GM21717 (cell line): ENCODE results near the gene CD14.
A peak's percentile ranks its signal among the peaks of the same experiment; 100 is the strongest.
"Not testable (repeated sequence)": the region's sequence is repeated elsewhere in the genome, so short reads cannot be mapped to it uniquely, and the experiment has no call there.

Source experiments
- ATAC-seq: cut with Tn5 transposase; IDR thresholded peaks from one replicate; pipeline ENCODE4 v1.9.1; 2021; ENCODE audit warnings: mild to moderate bottlenecking, moderate library complexity; ENCODE audit not compliant: unreplicated experiment

The CD14 gene

DNA sequence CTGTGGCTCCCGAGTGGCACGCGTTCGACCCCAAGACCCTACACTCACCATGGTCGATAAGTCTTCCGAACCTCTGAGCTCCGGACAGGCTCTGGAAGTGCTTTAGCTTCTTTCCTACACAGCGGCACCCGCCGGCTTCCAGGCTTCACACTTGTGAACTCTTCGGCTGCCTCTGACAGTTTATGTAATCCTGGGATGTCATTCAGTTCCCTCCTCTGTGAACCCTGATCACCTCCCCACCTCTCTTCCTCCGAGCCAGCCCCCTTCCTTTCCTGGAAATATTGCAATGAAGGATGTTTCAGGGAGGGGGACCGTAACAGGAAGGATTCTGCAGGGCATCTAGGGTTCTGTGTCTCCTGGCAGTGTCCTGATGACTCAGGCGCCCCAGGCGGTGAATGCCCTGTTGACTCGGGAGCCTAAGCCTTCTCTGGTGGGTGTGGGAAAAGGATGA is at the start of gene CD14:
TSS of gene CD14 (minus strand) at position 155 of the 451 bp plus-strand sequence. CDS start at position 51, 104 bp downstream.
- ATAC-seq: no peak

DNA sequence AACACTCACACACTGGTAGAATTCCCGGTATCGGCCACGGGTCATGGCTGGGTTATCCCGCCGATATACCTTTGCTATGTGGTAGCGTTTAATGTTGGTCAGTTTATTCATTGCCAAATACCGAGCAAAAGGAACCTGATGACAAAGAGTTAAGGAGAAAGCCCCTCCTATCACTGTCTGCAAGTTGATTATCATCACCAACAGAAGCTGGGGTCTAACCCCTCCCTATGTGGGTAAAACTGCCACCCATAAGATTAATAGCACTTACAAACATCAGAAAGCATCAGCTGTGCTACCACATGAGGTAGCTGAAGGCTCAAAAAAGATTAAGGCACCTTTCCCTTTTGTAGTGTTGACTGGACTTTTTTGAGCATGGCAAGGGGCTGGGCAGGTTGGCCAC is 46.0 kb upstream of the CD14 start:
- ATAC-seq: no peak

DNA sequence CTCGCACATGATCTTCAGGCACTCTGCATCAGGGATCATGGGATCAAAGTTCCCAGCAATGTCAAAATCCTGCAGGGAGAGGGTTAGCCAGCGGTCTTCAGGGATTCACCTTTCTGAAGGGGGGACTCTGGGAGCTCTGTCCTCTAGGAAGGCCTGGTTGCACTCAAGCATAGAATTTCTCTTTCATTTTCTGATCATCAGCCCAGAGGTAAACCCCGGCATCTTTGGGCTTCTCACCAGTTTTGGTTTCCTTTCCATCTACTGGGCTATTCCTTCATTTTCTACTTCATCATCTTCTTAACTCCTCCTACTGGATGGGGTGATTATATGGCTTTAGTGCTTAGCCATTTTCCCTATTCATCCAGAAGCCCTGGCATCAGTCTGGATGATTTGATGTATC is 45.0 kb upstream of the CD14 start:
- ATAC-seq: peak; percentile 81

DNA sequence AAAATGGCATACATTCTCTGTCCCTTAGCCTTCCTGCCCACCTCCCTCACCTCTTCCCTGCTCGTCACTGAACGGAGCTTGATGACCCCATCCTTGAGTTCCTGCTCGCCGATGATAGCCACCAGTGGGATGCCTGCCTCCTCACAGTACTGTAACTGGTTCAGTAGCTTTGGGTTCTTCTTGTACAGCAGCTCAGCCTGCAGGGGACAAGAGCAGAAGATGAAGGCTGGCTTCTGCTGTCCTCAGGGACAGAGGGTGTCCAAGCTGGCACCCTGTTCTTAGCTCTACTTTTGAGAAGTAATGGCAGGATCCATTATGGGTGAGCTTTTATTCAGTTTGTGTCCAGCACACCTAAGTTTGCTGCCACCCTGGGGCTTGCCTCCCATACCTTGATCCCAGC is 41.7 kb upstream of the CD14 start:
- no peak for ATAC-seq

DNA sequence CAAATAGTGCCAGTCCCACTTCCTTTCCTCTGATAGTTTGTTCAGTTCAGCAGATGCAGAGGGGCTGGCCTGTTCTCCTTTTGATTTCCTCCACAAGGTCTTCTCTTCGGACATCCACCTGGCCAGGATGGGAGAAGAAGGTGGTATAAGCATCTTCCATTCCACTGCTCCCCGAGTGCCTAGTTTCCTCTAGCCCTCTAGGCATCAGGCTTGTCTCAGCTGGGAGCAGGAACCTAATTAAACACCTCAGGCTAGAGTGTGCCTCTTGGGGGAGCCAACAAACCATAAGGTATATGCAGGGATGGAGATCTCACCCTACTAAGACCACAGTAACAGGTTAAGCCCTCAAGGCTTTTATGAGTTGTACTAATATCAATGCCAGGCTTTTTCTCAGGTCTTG is 41.2 kb upstream of the CD14 start:
- no peak for ATAC-seq

DNA sequence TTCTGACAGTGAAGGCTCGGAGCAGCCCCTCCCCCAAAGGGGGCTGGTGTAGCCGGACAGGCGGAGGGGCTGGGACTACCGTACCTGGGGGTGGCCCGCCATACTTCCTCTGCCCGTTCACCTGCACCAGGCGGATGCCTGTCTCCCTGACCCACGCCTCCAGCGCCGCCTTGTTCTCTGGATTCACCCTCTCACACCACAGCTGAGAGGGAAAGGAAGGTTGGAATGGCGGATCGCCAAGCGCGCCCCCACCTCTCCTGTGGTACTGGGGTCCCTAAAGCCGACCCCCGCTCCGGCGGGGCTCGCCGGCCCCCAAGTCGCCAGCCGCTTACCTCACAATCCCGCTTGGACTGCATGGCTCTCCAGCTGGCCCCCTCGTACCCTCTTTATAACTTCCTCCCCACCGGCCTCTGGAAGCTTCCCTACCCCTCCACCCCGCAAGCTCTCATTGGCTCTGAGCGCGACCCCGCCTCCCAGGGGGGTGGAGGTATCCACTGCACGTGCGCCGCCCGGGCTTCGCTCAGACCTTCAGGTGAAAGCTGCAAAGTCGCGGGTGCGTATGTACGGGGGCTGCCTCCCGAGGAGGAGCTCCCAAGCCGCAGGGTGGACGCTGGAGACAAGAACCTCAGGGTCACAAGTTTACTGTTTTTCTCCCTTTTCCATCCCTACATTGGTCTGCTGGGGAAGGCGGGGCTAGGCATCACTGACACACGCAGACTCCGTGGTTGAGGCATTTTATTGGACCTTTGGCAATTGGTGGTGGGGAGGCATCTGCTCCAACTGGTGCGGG is 40.4 kb upstream of the CD14 start, which contains the start of gene DND1:
TSS of gene DND1 (minus strand) at position 390 of the 790 bp plus-strand sequence. CDS start at position 356, 34 bp downstream.
- ATAC-seq: no peak

DNA sequence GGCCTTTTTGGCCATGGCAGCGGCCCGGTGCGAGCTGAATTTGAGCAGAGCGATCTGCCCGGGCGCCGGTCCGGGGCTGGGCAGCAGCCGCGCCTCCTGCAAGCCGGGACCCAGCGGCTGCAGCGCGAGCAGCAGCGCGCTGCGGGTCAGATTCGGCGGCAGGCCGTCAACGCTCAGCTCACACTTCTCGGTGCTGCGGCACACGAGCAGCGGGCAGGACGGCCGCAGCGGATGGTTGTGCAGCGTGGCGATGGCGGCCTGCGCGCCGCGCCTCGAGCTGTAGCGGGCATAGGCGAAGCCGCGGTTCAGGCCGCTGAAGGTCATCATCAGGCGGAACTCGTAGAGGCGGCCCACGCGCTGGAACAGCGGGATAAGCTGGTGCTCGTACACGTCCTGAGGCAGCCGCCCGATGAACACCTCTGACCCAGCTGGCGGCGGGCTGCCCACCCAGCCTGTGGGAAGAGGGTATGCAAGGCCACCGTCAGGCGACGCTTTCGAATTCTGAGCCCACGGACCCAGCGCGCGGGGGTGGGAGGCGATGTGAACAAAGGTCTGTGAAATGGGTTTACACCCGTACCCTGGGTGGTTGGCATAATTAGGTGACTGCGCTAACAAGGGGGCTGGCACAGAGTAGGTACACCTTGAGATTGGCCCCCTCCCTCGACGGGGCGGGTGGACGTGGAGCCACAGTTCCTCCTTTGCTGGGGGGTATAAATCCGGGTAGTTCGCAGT is 39.6 kb upstream of the CD14 start:
- no peak for ATAC-seq

DNA sequence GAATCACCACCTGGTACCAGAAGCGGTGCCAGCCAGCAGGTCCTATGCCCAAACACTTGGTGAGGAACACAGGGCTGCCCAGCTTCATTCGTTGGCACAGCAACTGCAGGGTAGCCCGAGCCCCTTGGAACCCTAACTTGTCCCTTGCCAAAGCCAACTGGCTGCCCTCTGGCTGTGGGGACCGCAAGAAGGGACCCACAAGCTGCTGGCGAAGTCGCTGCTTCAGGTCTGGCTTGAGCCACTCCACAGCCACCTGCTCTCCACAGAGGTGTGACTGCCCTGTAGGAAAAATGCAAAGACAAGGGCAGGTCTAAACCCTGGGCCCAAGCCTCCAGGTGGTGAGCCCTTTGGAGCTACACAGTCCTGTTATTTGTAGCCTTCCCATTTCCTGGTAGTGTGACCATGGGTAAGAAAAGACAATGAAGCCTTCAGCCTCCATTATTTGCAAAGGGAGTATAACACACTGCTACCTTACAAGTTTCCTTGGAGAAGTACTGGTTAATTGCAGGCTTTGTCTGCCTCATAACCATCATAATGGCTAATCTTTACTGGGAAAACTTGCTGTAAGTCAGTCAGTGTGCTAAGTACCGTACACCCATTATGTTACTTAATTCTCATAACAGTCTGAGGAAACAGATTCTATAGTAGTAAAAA is 38.6 kb upstream of the CD14 start:
- ATAC-seq: no peak

DNA sequence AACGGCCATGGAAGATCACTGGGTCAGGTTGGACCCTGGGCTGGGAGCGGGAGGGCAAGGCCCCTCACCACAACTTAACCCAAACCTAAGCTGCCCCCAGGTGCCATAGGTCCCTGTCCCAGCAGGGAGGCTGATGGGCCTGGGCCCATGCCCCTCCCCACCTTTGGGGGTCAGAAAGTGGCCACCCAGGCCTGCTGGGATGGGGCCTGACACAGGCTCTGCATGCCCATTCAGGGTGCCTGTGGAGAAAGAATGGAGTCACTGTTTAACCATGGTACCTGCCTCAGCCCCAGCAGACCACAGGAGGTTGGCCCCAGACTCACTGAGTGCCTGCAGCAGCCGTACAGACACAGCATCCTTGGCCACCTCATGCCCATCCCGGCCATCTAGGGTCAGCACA is 38.1 kb upstream of the CD14 start:
- not testable (repeated sequence) for ATAC-seq

DNA sequence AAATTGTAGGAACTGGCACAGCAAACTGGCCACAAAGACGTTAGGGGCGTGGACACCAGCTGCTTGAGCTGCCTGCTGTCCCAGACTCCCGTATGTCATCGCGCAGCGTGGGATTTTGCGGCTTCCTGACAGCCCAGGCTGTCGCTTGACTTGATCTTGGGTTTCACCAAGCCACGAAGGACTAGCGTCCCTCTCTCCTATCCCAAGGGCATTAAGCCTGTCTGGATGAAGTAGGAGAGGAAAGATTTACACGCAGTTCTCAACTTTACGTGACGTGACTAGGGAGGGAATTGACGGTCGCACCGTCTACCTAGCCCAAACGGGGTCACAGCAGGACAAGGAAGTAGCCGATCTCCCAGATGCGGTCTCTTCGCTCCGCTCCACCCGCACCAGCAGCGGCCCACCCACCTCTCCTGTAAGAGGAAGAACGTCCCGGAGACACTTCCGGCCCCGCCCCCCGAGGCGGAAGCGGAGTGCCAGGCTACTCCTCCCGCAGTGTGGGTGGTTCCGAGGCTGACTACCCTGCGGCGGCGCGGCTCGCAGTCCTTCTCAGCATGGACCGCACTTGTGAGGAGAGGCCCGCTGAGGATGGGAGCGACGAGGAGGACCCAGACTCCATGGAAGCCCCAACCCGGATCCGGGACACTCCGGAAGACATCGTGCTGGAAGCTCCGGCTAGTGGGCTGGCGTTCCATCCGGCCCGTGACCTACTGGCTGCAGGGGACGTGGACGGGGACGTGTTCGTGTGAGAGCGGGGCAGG is 31.6 kb upstream of the CD14 start, which contains the start of gene WDR55:
TSS of gene WDR55 (plus strand) at position 546 of the 761 bp plus-strand sequence. CDS start at position 555, 9 bp downstream.
- ATAC-seq: peak; percentile 98

DNA sequence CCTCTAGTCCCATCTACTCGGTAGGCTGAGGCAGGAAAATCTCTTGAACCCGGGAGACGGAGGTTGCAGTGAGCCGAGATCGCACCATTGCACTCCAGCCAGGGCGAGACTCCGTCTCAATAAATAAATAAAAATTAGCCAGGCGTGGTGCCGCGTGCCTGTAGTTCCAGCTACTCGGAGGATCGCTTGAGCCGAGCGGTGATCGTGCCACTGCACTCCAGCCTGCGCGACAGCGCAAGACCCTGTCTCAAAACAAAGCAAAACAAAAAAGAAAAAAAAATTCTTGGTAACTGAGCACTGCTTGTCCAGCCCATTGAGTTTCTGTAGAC is 31.0 kb upstream of the CD14 start:
- ATAC-seq: no peak

DNA sequence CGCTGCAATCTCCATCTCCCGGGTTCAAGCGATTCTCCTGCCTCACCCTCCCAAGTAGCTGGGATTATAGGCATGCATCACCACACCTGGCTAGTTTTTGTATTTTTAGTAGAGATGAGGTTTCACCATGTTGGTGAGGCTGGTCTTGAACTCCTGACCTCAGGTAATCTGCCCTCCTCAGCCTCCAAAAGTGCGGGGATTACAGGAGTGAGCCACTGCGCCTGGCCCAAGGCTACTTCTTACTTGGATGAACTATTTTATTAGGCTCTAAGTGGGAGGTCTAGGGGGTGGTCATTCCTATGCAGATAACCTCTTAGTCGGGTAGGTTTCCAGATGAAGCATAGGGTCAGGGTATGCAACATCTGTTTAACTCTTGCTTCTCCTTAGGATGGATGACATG is 27.4 kb upstream of the CD14 start:
- ATAC-seq: not testable (repeated sequence)

DNA sequence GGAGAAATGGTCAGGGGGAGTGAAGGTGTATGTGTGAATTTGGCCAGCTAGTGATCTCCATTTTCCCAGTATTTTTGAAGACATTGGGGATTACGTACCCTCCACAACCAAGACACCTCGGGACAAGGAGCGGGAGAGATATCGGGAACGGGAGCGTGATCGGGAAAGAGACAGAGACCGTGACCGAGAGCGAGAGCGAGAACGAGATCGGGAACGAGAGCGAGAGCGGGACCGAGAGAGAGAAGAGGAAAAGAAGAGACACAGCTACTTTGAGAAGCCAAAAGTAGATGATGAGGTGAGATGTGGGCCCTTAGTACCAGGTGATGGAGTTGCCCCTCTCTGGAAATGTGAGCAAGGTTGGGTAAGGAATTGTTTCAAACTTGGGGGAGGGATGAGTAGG is 25.9 kb upstream of the CD14 start:
- ATAC-seq: no peak

DNA sequence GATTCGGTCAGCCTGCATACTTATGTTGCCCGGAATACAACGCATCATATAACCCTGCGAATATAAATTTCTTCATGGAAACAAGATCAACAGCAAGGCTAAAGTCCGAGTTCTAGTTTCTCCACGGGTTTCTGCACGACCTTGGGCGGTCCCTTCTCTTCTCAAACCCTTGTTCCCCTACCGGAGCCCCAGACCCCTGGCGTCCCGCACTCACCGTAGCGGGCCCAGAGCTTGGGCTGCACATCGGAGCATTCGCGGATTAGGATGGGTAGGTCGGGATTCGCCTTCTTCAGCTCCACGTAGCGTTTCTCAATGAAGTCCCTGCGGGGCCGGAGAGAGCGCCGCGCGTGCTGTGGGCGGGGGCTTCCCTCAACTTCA is 14.1 kb upstream of the CD14 start:
- ATAC-seq: no peak

DNA sequence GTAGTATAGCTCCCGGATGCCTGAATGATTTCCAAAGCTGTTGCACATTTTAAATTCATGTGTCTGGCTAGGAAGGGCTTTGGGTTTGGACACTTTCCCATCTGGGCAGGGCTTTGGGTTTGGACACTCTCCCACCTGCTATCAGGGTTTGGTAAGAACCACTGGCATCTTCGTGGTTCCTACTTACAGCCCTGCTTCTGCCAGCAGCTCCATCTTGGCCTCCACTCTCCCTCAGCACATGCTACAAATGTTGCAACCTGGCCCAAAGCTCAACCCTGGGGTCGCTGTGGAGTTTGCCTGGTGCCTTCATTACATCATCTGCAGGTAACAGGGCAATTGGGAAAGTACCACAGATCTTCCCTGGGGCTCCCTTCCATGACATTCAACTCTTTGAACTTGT is 9.7 kb upstream of the CD14 start:
- ATAC-seq: no peak

DNA sequence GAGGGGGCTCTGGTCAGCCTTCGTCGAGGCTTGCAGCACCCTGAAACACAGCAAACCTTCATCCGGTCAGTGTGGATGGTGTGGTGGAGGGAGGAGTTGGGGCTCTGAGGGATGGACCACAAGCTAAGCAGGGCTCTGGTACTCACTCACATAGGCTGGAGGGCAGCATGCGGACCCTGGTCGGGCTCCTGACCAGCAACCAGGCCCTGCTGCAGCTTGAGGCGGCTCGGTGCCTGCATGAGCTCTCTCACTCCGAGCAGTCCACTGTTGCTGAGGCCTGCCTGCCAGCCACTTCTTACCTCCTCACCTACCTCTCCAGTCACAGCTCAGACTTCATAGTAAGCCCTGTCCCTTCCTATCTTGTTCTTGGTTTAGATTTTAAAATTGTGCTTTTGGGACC is 8.7 kb upstream of the CD14 start:
- no peak for ATAC-seq

DNA sequence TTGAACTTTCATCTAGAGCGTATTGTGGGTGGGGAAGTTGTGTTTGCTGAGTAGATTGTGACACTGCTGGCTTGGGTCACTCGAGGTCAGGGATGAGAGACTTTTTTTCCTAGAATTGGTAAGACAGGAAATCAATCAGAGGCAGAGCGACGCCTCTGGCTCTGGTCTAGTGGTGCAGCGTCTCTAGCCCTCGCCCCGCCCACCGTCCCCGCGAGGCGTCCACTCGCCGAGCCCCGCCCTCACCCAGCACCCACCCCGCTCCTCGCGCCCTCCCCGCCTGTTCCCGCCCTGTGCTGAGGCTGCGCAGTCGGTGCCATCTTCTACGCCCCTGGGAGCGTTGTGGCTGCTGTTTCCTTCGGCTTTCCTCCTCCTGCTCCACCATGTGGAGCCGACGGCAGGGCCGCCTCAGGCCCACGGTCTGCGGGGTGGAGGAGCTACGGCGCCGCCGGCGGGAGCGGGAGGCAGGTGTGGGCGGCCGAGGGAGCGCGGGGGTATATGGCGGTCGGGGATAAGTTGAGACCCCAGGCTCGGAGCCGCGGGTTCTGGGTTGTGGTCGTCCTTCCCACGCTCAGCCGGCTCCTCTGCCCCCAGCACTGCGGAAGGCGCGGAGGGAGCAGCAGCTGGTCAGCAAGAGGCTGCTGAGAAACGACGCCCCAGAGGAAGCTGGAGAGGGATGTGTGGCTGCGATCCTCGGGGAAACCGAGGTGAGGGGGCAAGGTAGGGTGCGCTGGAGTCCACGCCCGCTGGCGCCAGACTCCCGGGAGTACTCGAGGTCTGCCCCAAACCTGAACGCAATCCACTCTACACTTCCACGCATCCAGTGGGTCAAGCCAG is 6.4 kb upstream of the CD14 start, which contains the start of gene TMCO6:
TSS of gene TMCO6 (plus strand) at position 304 of the 834 bp plus-strand sequence. CDS start at position 381, 77 bp downstream.
- peak; percentile 89 for ATAC-seq

DNA sequence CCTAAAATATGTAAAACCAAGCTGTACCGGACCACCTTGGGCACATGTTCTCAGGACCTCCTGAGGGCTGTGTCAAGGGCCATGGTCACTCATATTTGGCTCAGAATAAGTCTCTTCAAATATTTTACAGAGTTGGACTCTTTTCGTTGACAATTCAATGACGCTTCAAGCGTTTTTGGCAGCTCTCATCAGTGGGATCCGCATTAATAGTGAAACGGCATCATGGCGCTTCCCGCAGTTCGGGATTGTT is 5.8 kb upstream of the CD14 start:
- not testable (repeated sequence) for ATAC-seq

DNA sequence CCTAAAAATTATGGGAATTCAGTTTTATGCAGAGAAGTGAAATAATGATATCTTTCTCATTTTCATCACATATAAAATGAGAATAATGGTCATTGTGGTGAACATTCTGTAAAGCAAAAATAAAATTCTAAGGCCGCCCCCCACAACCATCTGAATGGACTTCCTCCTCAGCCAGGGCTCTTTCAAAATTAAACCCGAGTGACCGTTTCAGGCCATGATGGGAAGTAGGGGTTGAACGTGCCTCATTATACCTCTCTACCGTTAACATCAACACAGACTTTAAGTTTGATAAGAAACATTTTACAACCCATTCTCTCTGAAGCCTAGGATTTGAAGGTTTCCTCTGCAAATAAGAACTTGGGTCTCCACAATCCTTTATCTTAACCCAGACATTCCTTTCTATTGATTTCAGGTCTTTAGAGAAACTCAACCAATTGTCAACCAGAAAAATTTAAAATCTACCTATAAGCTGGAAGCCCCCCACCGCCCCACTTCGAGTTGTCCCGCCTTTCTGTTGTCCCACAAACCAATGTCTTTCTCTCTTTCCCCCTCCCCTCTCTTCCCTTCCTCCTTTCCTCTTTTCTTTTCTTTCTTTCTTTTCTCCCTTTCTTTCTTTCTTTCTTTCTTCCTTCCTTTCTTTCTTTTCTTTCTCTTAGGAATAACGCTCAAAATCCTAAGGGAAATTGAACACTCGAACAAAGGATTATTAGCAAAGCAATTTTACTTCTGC is 4.6 kb upstream of the CD14 start:
- no peak for ATAC-seq
